H1 (cell line): Measurements from ENCODE around the gene PNO1. TPM values are rescaled to one million over a fixed set of nuclear protein-coding genes. Genes with fewer than 3 reads are reported as not detected.

Experiments
- CTCF ChIA-PET: fragments of 300-600 bp; sonication (Branson Sonifier 250); formaldehyde crosslinking; loops from one replicate; lab custom pipeline; 2021; ENCODE audit not compliant: partially characterized antibody; lab: Charles Lee
- POLR2A ChIA-PET: fragments of 300-600 bp; sonication (Branson Sonifier 250); formaldehyde crosslinking; loops from one replicate; lab custom pipeline; 2021; ENCODE audit warnings: inconsistent platforms; ENCODE audit not compliant: partially characterized antibody; lab: Charles Lee
- DNase-seq, 2 experiments: peaks; one replicate each; pipeline versions ENCODE4 v3.0.0 to v3.0.0-alpha.2; 2010 to 2022; ENCODE audit warnings: low spot score in 2 of 2, low read depth in 1 of 2, mixed read lengths in 1 of 2
- FAIRE-seq: peaks from 2 replicates; lab custom pipeline; 2011; peaks lifted over from hg19 to GRCh38; lab: Jason Lieb, UNC
- H2AFZ ChIP-seq: 2 replicates; pipeline ENCODE4 v1.8.1; 2012; ENCODE audit warnings: low read length, inconsistent platforms
- H2AK5ac ChIP-seq: 2 replicates; pipeline ENCODE4 v1.6.1; 2013; ENCODE audit warnings: low read depth, low read length
- H2BK120ac ChIP-seq: replicated peaks from 2 replicates; pipeline ENCODE3; 2013; ENCODE audit warnings: low read depth, low read length, inconsistent platforms
- H2BK12ac ChIP-seq: 2 replicates; pipeline ENCODE4 v1.6.1; 2013; ENCODE audit warnings: low read depth, low read length
- H2BK15ac ChIP-seq: 2 replicates; pipeline ENCODE4 v1.6.1; 2013; ENCODE audit warnings: low read length
- H2BK20ac ChIP-seq: 2 replicates; pipeline ENCODE4 v1.6.1; 2013; ENCODE audit warnings: low read length
- H2BK5ac ChIP-seq: 2 replicates; pipeline ENCODE4 v1.6.1; 2013; ENCODE audit warnings: low read depth, low read length
- H3K14ac ChIP-seq: 2 replicates; pipeline ENCODE4 v1.6.1; 2013; ENCODE audit warnings: inconsistent platforms; ENCODE audit not compliant: insufficient read length
- H3K18ac ChIP-seq: 2 replicates; pipeline ENCODE4 v1.6.1; 2013; ENCODE audit warnings: low read length; ENCODE audit errors: extremely low read depth
- H3K23ac ChIP-seq: 2 replicates; pipeline ENCODE4 v1.6.1; 2013; ENCODE audit warnings: inconsistent platforms; ENCODE audit not compliant: insufficient read length
- H3K23me2 ChIP-seq: 2 replicates; pipeline ENCODE4 v1.6.1; 2013; ENCODE audit warnings: low read depth, low read length
- H3K27ac ChIP-seq: 2 replicates; pipeline ENCODE4 v1.6.1; 2011; ENCODE audit warnings: low read depth, low read length, inconsistent platforms
- H3K27me3 ChIP-seq, 4 experiments: replicated peaks in 1 of 4; 1 replicate in 1 of 4; 2 replicates in 3 of 4; pipeline versions ENCODE4 v1.6.1 to v1.8.1; 2011 to 2013; ENCODE audit warnings: low read length in 3 of 4, mild to moderate bottlenecking in 3 of 4, inconsistent platforms in 2 of 4, mixed read lengths in 2 of 4, moderate library complexity in 1 of 4; ENCODE audit not compliant: control insufficient read depth in 3 of 4, insufficient read depth in 3 of 4; ENCODE audit errors: extremely low read depth in 1 of 4
- H3K36me3 ChIP-seq, 4 experiments: 2 replicates each; pipeline versions ENCODE4 v1.6.1 to v1.8.1; 2011 to 2013; ENCODE audit warnings: mild to moderate bottlenecking in 4 of 4, low read length in 3 of 4, moderate library complexity in 2 of 4, control low read depth in 1 of 4, inconsistent platforms in 1 of 4; ENCODE audit not compliant: insufficient read depth in 4 of 4, control insufficient read depth in 2 of 4
- H3K4ac ChIP-seq: replicated peaks from 2 replicates; pipeline ENCODE3; 2013; ENCODE audit warnings: low read length, low read depth, mixed read lengths, inconsistent platforms; ENCODE audit not compliant: insufficient read length
- H3K4me1 ChIP-seq, 4 experiments: replicated peaks in 1 of 4; 1 replicate in 1 of 4; 2 replicates in 3 of 4; pipeline versions ENCODE4 v1.6.1 to v1.8.1; 2011 to 2013; ENCODE audit warnings: low read length in 3 of 4, inconsistent platforms in 2 of 4, mixed read lengths in 1 of 4; ENCODE audit not compliant: insufficient read depth in 4 of 4, control insufficient read depth in 3 of 4
- H3K4me2 ChIP-seq, 2 experiments: 2 replicates each; pipeline versions ENCODE4 v1.6.1 to v1.8.1; 2011 to 2013; ENCODE audit warnings: low read depth in 2 of 2, low read length in 2 of 2, control low read depth in 1 of 2, inconsistent platforms in 1 of 2, mild to moderate bottlenecking in 1 of 2; ENCODE audit not compliant: insufficient read depth in 1 of 2
- H3K4me3 ChIP-seq, 4 experiments: fragments of 200-600, 300-600 bp in 1 of 4; sonication (generic), shearing (Covaris generic), sonication (Bioruptor Twin) in 1 of 4; 2 replicates each; pipeline versions ENCODE4 v1.5.1 to v1.8.1; 2011 to 2016; ENCODE audit warnings: low read length in 4 of 4, low read depth in 3 of 4, control low read depth in 2 of 4, inconsistent platforms in 2 of 4, mild to moderate bottlenecking in 2 of 4, mixed read lengths in 1 of 4, moderate library complexity in 1 of 4; ENCODE audit not compliant: insufficient read depth in 2 of 4; ENCODE audit errors: extremely low read depth in 1 of 4
- H3K56ac ChIP-seq: replicated peaks from 2 replicates; pipeline ENCODE3; 2013; ENCODE audit warnings: low read depth, mild to moderate bottlenecking, mixed read lengths, low read length, inconsistent platforms; ENCODE audit not compliant: insufficient read length
- H3K79me1 ChIP-seq: 2 replicates; pipeline ENCODE4 v1.6.1; 2013; ENCODE audit warnings: low read depth, low read length, control low read depth
- H3K79me2 ChIP-seq, 2 experiments: 2 replicates each; pipeline versions ENCODE4 v1.6.1 to v1.8.1; 2012 to 2013; ENCODE audit warnings: low read length in 2 of 2, mild to moderate bottlenecking in 2 of 2, inconsistent platforms in 1 of 2; ENCODE audit not compliant: insufficient read depth in 2 of 2, control insufficient read depth in 1 of 2
- H3K9ac ChIP-seq, 4 experiments: replicated peaks in 1 of 4; 1 replicate in 1 of 4; 2 replicates in 3 of 4; pipeline versions ENCODE4 v1.6.1 to v1.8.1; 2011 to 2013; ENCODE audit warnings: low read depth in 3 of 4, low read length in 3 of 4, control low read depth in 2 of 4, mild to moderate bottlenecking in 2 of 4, moderate library complexity in 2 of 4, inconsistent platforms in 1 of 4; ENCODE audit errors: extremely low read depth in 1 of 4
- H3K9me3 ChIP-seq, 2 experiments: 2 replicates each; pipeline versions ENCODE4 v1.6.1 to v1.8.1; 2012 to 2013; ENCODE audit warnings: mild to moderate bottlenecking in 2 of 2, moderate library complexity in 2 of 2, control low read depth in 1 of 2, inconsistent platforms in 1 of 2, low read depth in 1 of 2, low read length in 1 of 2, mixed read lengths in 1 of 2; ENCODE audit not compliant: insufficient read depth in 2 of 2
- H4K20me1 ChIP-seq, 2 experiments: replicated peaks in 1 of 2; 2 replicates each; pipeline versions ENCODE3 to v1.8.1; 2011 to 2013; ENCODE audit warnings: inconsistent platforms in 2 of 2, low read length in 2 of 2, mild to moderate bottlenecking in 1 of 2; ENCODE audit not compliant: insufficient read depth in 2 of 2, control insufficient read depth in 1 of 2
- H4K5ac ChIP-seq: 2 replicates; pipeline ENCODE4 v1.6.1; 2013; ENCODE audit warnings: low read length, low read depth, mixed read lengths, inconsistent platforms; ENCODE audit not compliant: insufficient read length
- H4K8ac ChIP-seq: 2 replicates; pipeline ENCODE4 v1.8.0; 2013; ENCODE audit warnings: mild to moderate bottlenecking, moderate library complexity, low read length, inconsistent platforms; ENCODE audit not compliant: insufficient read depth; ENCODE audit errors: extremely low read depth
- H4K91ac ChIP-seq: replicated peaks from 2 replicates; pipeline ENCODE3; 2013; ENCODE audit warnings: low read length, mixed read lengths, inconsistent platforms; ENCODE audit not compliant: insufficient read length
- CHD1 ChIP-seq: IDR thresholded peaks from 2 replicates; pipeline ENCODE4 v1.6.1; 2012; ENCODE audit warnings: low read depth, low read length, improper control_type of control experiment
- CTCF ChIP-seq, 3 experiments: IDR thresholded peaks; 1 replicate in 2 of 3; 2 replicates in 1 of 3; pipeline versions ENCODE4 v1.5.1 to v1.6.1; 2011; ENCODE audit warnings: low read length in 3 of 3, mild to moderate bottlenecking in 3 of 3, inconsistent platforms in 2 of 3, low read depth in 1 of 3, moderate library complexity in 1 of 3; ENCODE audit not compliant: insufficient read depth in 1 of 3; ENCODE audit errors: control extremely low read depth in 1 of 3
- GABPA ChIP-seq: IDR thresholded peaks from 2 replicates; pipeline ENCODE4 v1.6.1; 2011; ENCODE audit warnings: mild to moderate bottlenecking, low read length, moderate library complexity, borderline replicate concordance; ENCODE audit not compliant: insufficient read depth
- HDAC2 ChIP-seq, 2 experiments: fragments of 300-600 bp in 1 of 2; sonication (generic) in 1 of 2; IDR thresholded peaks; 2 replicates each; pipeline ENCODE4 v1.6.1; 2011 to 2012; ENCODE audit warnings: low read depth in 2 of 2, low read length in 2 of 2, mild to moderate bottlenecking in 2 of 2, moderate library complexity in 2 of 2, borderline replicate concordance in 1 of 2, inconsistent platforms in 1 of 2
- KDM1A ChIP-seq: fragments of 200-600, 300-600 bp; sonication (generic); IDR thresholded peaks from 2 replicates; pipeline ENCODE4 v1.7.1; 2016; ENCODE audit warnings: mild to moderate bottlenecking, low read length, borderline replicate concordance
- RBBP5 ChIP-seq: IDR thresholded peaks from 2 replicates; pipeline ENCODE4 v1.7.1; 2012; ENCODE audit warnings: low read depth, mild to moderate bottlenecking, inconsistent platforms, low read length, moderate library complexity, borderline replicate concordance
- RXRA ChIP-seq: IDR thresholded peaks from 2 replicates; pipeline ENCODE4 v1.6.1; 2011; ENCODE audit warnings: low read depth, mild to moderate bottlenecking, low read length, moderate library complexity; ENCODE audit not compliant: insufficient read depth
- SP1 ChIP-seq: IDR thresholded peaks from 2 replicates; pipeline ENCODE4 v1.6.1; 2011; ENCODE audit warnings: low read depth, low read length
- YY1 ChIP-seq: IDR thresholded peaks from 2 replicates; pipeline ENCODE4 v1.6.1; 2011; ENCODE audit warnings: low read depth, mild to moderate bottlenecking, low read length
- WGBS, 2 experiments: shearing (Covaris generic) in 1 of 2; methylation state at CpG; one replicate each; pipeline versions ENCODE4 v1.1.6 to v1.1.7; 2013 to 2015; ENCODE audit warnings: low lambda C conversion rate in 2 of 2, mixed read lengths in 2 of 2, inconsistent platforms in 1 of 2, low coverage in 1 of 2, missing lambda C conversion rate in 1 of 2; ENCODE audit not compliant: insufficient replicate concordance in 2 of 2, insufficient coverage in 1 of 2, insufficient read length in 1 of 2; ENCODE audit errors: extremely low coverage in 1 of 2, missing lambda C conversion rate in 1 of 2; 5-methylcytosine and 5-hydroxymethylcytosine counted together
- polyA plus RNA-seq, 7 experiments: library from polyadenylated mRNA; depleted of rRNA in 3 of 7; stranded (reverse) in 5 of 7; unstranded in 2 of 7; fragments of >200 nt in 5 of 7; fragments of 200-250 nt in 2 of 7; gene quantifications; 1 replicate in 5 of 7; 2 replicates in 1 of 7; 4 replicates in 1 of 7; pipeline versions ENCODE4 v1.2.1 to v1.2.3, GENCODE V29; 2011 to 2013; ENCODE audit warnings: missing spikeins in 2 of 7, mixed read lengths in 2 of 7
- total RNA-seq: library from RNA; stranded (reverse); fragmentation: NEBNext Ultra II Directional; extraction: Animal tissue kit (Norgen Biotek cat#: 25700); gene quantifications from 2 replicates; pipeline ENCODE4 v1.2.1, GENCODE V29; 2021

PNO1 gene
- total and polyA plus RNA-seq, 2 of the 8 experiments (the other 6 are each of a cell fraction or from before 2014, with no cell fraction given): 18.6 to 33.2 TPM

GRCh38 chr2:68169308-68169707 lies 11.6 kb downstream of the PNO1 start:
- no peak overlapping the region for H2BK12ac ChIP-seq
- no peak overlapping the region for H3K4ac ChIP-seq
- no peak overlapping the region for H4K8ac ChIP-seq
- WGBS, 2 experiments: 91% methylated on average over 4 of the region's 4 CpGs; no CpG with 5 or more reads in 1 of the 2 experiments
- no peak overlapping the region for H4K5ac ChIP-seq
- no peak overlapping the region for H4K91ac ChIP-seq
- no peak overlapping the region for H2AFZ ChIP-seq
- no peak overlapping the region for H3K23ac ChIP-seq
- no peak for DNase-seq
- CTCF ChIA-PET: interaction anchor here (0.5 to 2.4 kb wide), 21 partner anchors 8 to 414 kb away, joined by 3 to 12 read pairs (median 4); partner anchors contain the start of gene PNO1
- H3K27me3 ChIP-seq: no peaks in the 10 kb centered on the region
- POLR2A ChIA-PET: interaction anchor here (0.9 to 7.4 kb wide), 3 partner anchors 11 to 82 kb away, joined by 3 to 57 read pairs (median 11); partner anchors contain the start of gene PNO1
- H2BK5ac ChIP-seq: no peak overlapping the region
- no peak overlapping the region for H2AK5ac ChIP-seq
- H2BK120ac ChIP-seq: no peak overlapping the region
- H4K20me1 ChIP-seq: peaks cover 5 to 6% of the 10 kb centered on the region in 2 experiments
- H2BK15ac ChIP-seq: no peak overlapping the region
- peaks cover 4 to 49% (median 19%) of the 10 kb centered on the region in 4 experiments; a peak in 6 of 8 replicates for H3K36me3 ChIP-seq
- no peaks in the 10 kb centered on the region for H3K9me3 ChIP-seq
- H2BK20ac ChIP-seq: no peak overlapping the region
- no peaks in the 10 kb centered on the region for H3K23me2 ChIP-seq
- no peak overlapping the region for H3K27ac ChIP-seq
- H3K18ac ChIP-seq: no peak overlapping the region
- H3K4me2 ChIP-seq: no peak overlapping the region
- H3K4me3 ChIP-seq: no peak overlapping the region
- no peak for FAIRE-seq
- H3K14ac ChIP-seq: no peak overlapping the region
- peaks cover 0 to 9% of the 10 kb centered on the region in 2 experiments; a peak in 1 of 4 replicates for H3K79me2 ChIP-seq
- H3K4me1 ChIP-seq: no peaks in the 10 kb centered on the region
- no peaks in the 10 kb centered on the region; the same call in 1 of the 2 replicates for H3K79me1 ChIP-seq
- H3K9ac ChIP-seq: no peak overlapping the region
- no peak overlapping the region for H3K56ac ChIP-seq
- TF ChIP-seq RBBP5 (no peak), KDM1A (no peak), SP1 (no peak), CHD1 (no peak), YY1 (no peak), RXRA (no peak), GABPA (no peak), HDAC2 (IDR thresholded peaks at IDR 0.05; ENCODE audit: borderline replicate concordance in 1 of 2, low read depth in 2 of 2, low read length in 2 of 2) (no peak), CTCF (IDR thresholded peaks at IDR 0.05; ENCODE audit: control extremely low read depth in 1 of 3, insufficient read depth in 1 of 3, low read depth in 1 of 3, low read length in 3 of 3) (peak in 1 of 3 experiments; percentile 25; a peak in 1 of 4 replicates)
